Tibial nerve (tissue), 4 donors: ENCODE results near the gene OR8S1.

Experiments
- CTCF ChIP-seq, 5 experiments: fragments of 200-600 bp in 3 of 5; fragments of 450-650 bp in 2 of 5; sonication (generic) in 3 of 5; IDR thresholded peaks; one replicate each; pipeline ENCODE4 v1.5.1; 2016 to 2019; ENCODE audit warnings: antibody characterized with exemption in 5 of 5, mild to moderate bottlenecking in 3 of 5, moderate library complexity in 2 of 5
- EP300 ChIP-seq, 2 donors: sonication (generic); formaldehyde crosslinking; IDR thresholded peaks; one replicate each; pipeline ENCODE4 v1.6.1; 2017; ENCODE audit warnings: antibody characterized with exemption in 2 of 2, mild to moderate bottlenecking in 1 of 2

GRCh38 chr12:48482930-48483329, 42.5 kb upstream of the OR8S1 start:
- TF ChIP-seq EP300 (IDR thresholded peaks at IDR 0.05), result no peak
- TF ChIP-seq CTCF (IDR thresholded peaks at IDR 0.05), result no peak
